Osteoblast (primary cell): ENCODE data around the gene CELF2. TPM values are rescaled to one million over a fixed set of nuclear protein-coding genes. Genes with fewer than 3 reads are reported as not detected.
"Not testable (repeated sequence)": the region's sequence is repeated elsewhere in the genome, so short reads cannot be mapped to it uniquely, and the experiment has no call there.

ENCODE experiments used
- DNase-seq: peaks from one replicate; pipeline ENCODE4 v3.0.0; 2011; ENCODE audit warnings: low spot score, mixed read lengths; ENCODE audit not compliant: insufficient read length; ENCODE audit errors: missing footprints
- H2AFZ ChIP-seq: 2 replicates; pipeline ENCODE4 v1.6.0; 2011; ENCODE audit warnings: mild to moderate bottlenecking, low read length
- H3K27ac ChIP-seq: 2 replicates; pipeline ENCODE4 v1.5.1; 2011; ENCODE audit warnings: mild to moderate bottlenecking, low read depth, low read length, moderate library complexity
- H3K27me3 ChIP-seq: 2 replicates; pipeline ENCODE4 v1.6.0; 2012; ENCODE audit warnings: mild to moderate bottlenecking, control low read depth, inconsistent platforms, low read length, moderate library complexity; ENCODE audit not compliant: insufficient read depth
- H3K36me3 ChIP-seq: 2 replicates; pipeline ENCODE4 v1.5.1; 2011; ENCODE audit warnings: mild to moderate bottlenecking, low read length, control low read depth, moderate library complexity; ENCODE audit not compliant: insufficient read depth
- H3K4me1 ChIP-seq: 2 replicates; pipeline ENCODE4 v1.5.1; 2011; ENCODE audit warnings: mild to moderate bottlenecking, low read length, control low read depth, moderate library complexity; ENCODE audit not compliant: insufficient read depth
- H3K4me2 ChIP-seq: 2 replicates; pipeline ENCODE4 v1.6.0; 2011; ENCODE audit warnings: mild to moderate bottlenecking, low read length; ENCODE audit not compliant: insufficient read depth
- H3K4me3 ChIP-seq: fragments of 200-600 bp; sonication (generic); 3 replicates; pipeline ENCODE4 v1.5.1; 2012; ENCODE audit warnings: mild to moderate bottlenecking, low read length, inconsistent platforms; ENCODE audit not compliant: insufficient read depth
- H3K79me2 ChIP-seq: 2 replicates; pipeline ENCODE4 v1.6.0; 2012; ENCODE audit warnings: mild to moderate bottlenecking, low read length, control low read depth, inconsistent platforms; ENCODE audit not compliant: insufficient read depth
- H3K9me3 ChIP-seq: 2 replicates; pipeline ENCODE4 v1.5.1; 2011; ENCODE audit warnings: low read depth, low read length, control low read depth
- H4K20me1 ChIP-seq: 2 replicates; pipeline ENCODE4 v1.6.0; 2012; ENCODE audit warnings: mild to moderate bottlenecking, low read length, control low read depth; ENCODE audit not compliant: insufficient read depth
- CTCF ChIP-seq: IDR thresholded peaks from 2 replicates; pipeline ENCODE4 v1.5.1; 2011; ENCODE audit warnings: mild to moderate bottlenecking, low read depth, low read length, moderate library complexity; ENCODE audit errors: extremely low read depth
- total RNA-seq: library from RNA; depleted of rRNA; stranded (reverse); fragments of >200 nt; gene quantifications from 2 replicates; pipeline ENCODE4 v1.2.3, GENCODE V29; 2012

CELF2 gene
- total RNA-seq, 1 donor, result 7.6 TPM

- no peaks in the 10 kb centered on the region for H3K9me3 ChIP-seq
- H2AFZ ChIP-seq, result no peak overlapping the region
- H3K4me1 ChIP-seq, result no peaks in the 10 kb centered on the region
- peak; percentile 17 for DNase-seq
- no peaks in the 10 kb centered on the region for H3K79me2 ChIP-seq
- no peak overlapping the region for H3K4me2 ChIP-seq
- no peak overlapping the region for H3K4me3 ChIP-seq
- TF ChIP-seq CTCF, result no peak
- H3K36me3 ChIP-seq, result no peaks in the 10 kb centered on the region
- no peaks in the 10 kb centered on the region for H3K27me3 ChIP-seq
- H3K27ac ChIP-seq, result no peak overlapping the region
- no peaks in the 10 kb centered on the region for H4K20me1 ChIP-seq
These were observed 341.4 kb downstream of the CELF2 start for GRCh38 chr10:11358923-11359575.

GRCh38 chr10:11359869-11360268, 342.2 kb downstream of the CELF2 start:
- no peak for TF ChIP-seq CTCF
- Histone ChIP-seq H3K27me3 (no peaks in the 10 kb centered on the region), H3K4me1 (no peaks in the 10 kb centered on the region), H3K4me2 (no peak overlapping the region), H3K27ac (no peak overlapping the region), H3K4me3 (no peak overlapping the region), H3K9me3 (no peaks in the 10 kb centered on the region), H3K36me3 (no peaks in the 10 kb centered on the region), H4K20me1 (no peaks in the 10 kb centered on the region), H2AFZ (no peak overlapping the region), H3K79me2 (no peaks in the 10 kb centered on the region)
- no peak for DNase-seq

- no peak overlapping the region for H3K27ac ChIP-seq
- DNase-seq, result no peak
- no peak overlapping the region for H2AFZ ChIP-seq
- H3K4me2 ChIP-seq, result no peak overlapping the region
- no peaks in the 10 kb centered on the region for H3K4me1 ChIP-seq
- H3K79me2 ChIP-seq, result no peaks in the 10 kb centered on the region
- H3K36me3 ChIP-seq, result no peaks in the 10 kb centered on the region
- no peak for TF ChIP-seq CTCF
- no peaks in the 10 kb centered on the region for H4K20me1 ChIP-seq
- no peaks in the 10 kb centered on the region for H3K27me3 ChIP-seq
- H3K9me3 ChIP-seq, result no peaks in the 10 kb centered on the region
- H3K4me3 ChIP-seq, result no peak overlapping the region
These were observed 345.8 kb downstream of the CELF2 start for GRCh38 chr10:11363497-11363896.

GRCh38 chr10:11364241-11364640, 346.6 kb downstream of the CELF2 start:
- H2AFZ ChIP-seq, result no peak overlapping the region
- no peak overlapping the region for H3K4me3 ChIP-seq
- no peaks in the 10 kb centered on the region for H3K4me1 ChIP-seq
- H3K4me2 ChIP-seq, result no peak overlapping the region
- no peaks in the 10 kb centered on the region for H3K27me3 ChIP-seq
- no peaks in the 10 kb centered on the region for H4K20me1 ChIP-seq
- DNase-seq, result no peak
- H3K79me2 ChIP-seq, result no peaks in the 10 kb centered on the region
- H3K9me3 ChIP-seq, result no peaks in the 10 kb centered on the region
- H3K36me3 ChIP-seq, result no peaks in the 10 kb centered on the region
- TF ChIP-seq CTCF, result no peak
- H3K27ac ChIP-seq, result no peak overlapping the region

- H4K20me1 ChIP-seq, H3K27ac ChIP-seq, H3K4me1 ChIP-seq, H3K27me3 ChIP-seq, DNase-seq, H3K4me3 ChIP-seq, H3K36me3 ChIP-seq, H3K79me2 ChIP-seq, H3K4me2 ChIP-seq, H2AFZ ChIP-seq, H3K9me3 ChIP-seq: not testable (repeated sequence)
These were observed 349.2 kb downstream of the CELF2 start for GRCh38 chr10:11366889-11367288.
